ENCODE measurements around the gene SKIDA1.

The SKIDA1 gene

DNA sequence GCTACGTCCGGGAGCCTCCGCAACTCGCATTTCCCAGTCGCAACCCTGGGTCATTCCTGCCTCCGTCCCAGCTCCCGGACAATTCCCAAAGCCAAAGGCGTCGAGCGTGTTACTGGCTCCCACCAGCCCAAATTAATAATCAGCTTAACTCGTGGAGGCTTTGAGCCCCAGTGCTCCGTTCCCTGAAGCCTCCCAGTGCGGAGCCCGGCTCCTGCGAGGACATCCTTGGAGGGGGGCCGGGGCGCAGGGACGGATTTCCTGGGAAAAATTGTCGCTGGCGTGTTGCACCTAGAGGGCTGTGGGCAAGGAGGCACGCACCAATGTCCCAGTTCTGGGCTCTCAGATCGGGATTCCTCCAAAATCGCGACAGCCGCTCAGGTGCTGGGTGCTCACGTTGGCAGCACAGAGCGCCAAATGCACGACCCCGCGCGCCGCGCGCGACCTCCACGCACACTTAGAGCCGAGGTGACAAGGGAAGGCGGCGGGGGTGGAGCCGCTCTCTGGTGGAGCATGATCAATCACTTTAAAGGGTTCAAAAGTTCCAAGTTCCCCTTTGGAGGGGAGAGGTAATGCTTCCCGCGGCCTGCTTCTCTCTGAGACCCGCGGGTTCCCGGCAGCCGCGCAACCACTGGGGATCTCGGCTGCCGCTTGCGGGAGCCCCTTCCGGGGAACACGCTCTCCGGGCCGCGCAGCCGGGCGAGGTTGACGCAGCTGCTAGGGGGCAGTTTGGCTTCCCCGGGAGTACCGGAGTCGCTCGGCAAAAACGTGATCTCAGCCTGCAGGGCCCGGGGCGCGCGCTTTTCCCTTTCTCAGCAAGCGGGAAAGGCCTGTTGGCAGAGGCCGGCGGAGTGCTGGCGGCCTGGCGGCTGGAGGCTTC lies 25.5 kb downstream of the SKIDA1 start:
- no peaks in the 10 kb centered on the region for H3K4me1 ChIP-seq (ENCODE audit: control insufficient read depth, insufficient read depth, low read length, unreplicated experiment)
- H3K36me3 ChIP-seq (ENCODE audit: insufficient read depth, low read length) = no peaks in the 10 kb centered on the region
- no peak overlapping the region for H2AFZ ChIP-seq (ENCODE audit: low read length, unreplicated experiment)
- H3K79me2 ChIP-seq (ENCODE audit: control insufficient read depth, insufficient read depth, low read length, unreplicated experiment) = no peaks in the 10 kb centered on the region
- no peak overlapping the region for H3K4me3 ChIP-seq (ENCODE audit: low read depth, low read length)
- no peak overlapping the region for H3K27ac ChIP-seq (ENCODE audit: low read depth, low read length)
- peaks cover 3% of the 10 kb centered on the region; the same call in 1 of the 2 replicates for H3K27me3 ChIP-seq (ENCODE audit: insufficient read depth, low read length)

DNA sequence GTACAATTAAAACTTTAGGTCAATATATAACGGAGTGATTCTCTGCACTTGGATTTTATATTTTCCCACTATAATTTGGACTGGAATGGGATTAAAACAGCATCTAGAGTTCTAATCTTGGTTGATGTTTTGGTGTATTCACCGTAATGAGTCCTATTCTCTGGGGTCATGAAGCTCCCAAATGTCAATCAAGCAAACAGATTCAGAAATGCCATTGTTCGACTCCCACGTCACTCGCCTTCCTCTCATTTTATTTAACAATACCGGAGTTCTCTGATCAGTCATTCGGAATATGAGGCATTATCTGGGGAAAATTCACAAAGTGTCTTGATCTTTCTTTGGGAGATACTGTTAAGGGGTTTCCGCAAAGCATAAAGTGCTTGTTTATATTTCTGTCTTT lies 26.5 kb downstream of the SKIDA1 start:
- Histone ChIP-seq H3K4me1 (ENCODE audit: control insufficient read depth, insufficient read depth, low read length, unreplicated experiment) (no peaks in the 10 kb centered on the region), H3K27ac (ENCODE audit: low read depth, low read length) (no peak overlapping the region), H2AFZ (ENCODE audit: low read length, unreplicated experiment) (no peak overlapping the region), H3K79me2 (ENCODE audit: control insufficient read depth, insufficient read depth, low read length, unreplicated experiment) (no peaks in the 10 kb centered on the region), H3K4me3 (ENCODE audit: low read depth, low read length) (no peak overlapping the region), H3K36me3 (ENCODE audit: insufficient read depth, low read length) (no peaks in the 10 kb centered on the region), H3K27me3 (ENCODE audit: insufficient read depth, low read length) (peaks cover 2% of the 10 kb centered on the region; the same call in 1 of the 2 replicates)

GRCh38 chr10:21498377-21498776 lies 27.1 kb downstream of the SKIDA1 start:
- H3K4me3 ChIP-seq (ENCODE audit: low read depth, low read length) = no peak overlapping the region
- no peak overlapping the region for H3K27ac ChIP-seq (ENCODE audit: low read depth, low read length)
- H3K36me3 ChIP-seq (ENCODE audit: insufficient read depth, low read length) = no peaks in the 10 kb centered on the region
- H3K4me1 ChIP-seq (ENCODE audit: control insufficient read depth, insufficient read depth, low read length, unreplicated experiment) = no peaks in the 10 kb centered on the region
- no peaks in the 10 kb centered on the region; the same call in 1 of the 2 replicates for H3K27me3 ChIP-seq (ENCODE audit: insufficient read depth, low read length)
- H3K79me2 ChIP-seq (ENCODE audit: control insufficient read depth, insufficient read depth, low read length, unreplicated experiment) = no peaks in the 10 kb centered on the region
- no peak overlapping the region for H2AFZ ChIP-seq (ENCODE audit: low read length, unreplicated experiment)

DNA sequence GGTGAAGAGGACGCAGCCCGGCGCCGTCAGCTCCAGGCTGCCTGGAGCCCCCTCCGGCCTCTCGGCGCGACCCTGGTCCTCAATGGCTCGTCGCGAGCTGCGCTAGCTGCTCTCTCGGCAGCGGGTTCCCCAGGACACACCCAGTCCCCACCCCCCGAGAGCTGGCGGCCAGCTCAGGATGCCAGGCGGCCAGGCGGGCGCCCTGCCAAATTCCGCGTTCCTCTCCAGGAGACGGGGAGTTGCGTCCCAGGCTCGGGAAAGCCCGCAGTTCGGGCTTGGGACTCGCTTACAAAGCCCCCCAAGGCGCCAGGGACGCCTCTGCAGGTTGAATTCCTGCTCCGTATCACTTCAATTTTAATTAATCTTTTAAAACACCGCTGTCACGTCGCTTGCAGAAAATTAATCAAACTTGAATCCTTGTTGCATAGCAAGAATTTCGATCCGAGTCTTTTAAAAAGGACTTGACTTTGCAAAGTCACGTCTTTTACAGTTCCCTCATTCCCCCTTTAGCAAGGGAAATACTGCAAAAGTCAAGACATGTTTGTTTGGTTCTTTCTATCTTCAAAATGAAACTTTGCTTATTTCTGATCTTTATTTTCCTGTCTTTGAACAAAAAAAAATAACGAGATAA lies 28.2 kb downstream of the SKIDA1 start:
- H2AFZ ChIP-seq (ENCODE audit: low read length, unreplicated experiment) = peak overlapping the region; percentile 19
- H3K79me2 ChIP-seq (ENCODE audit: control insufficient read depth, insufficient read depth, low read length, unreplicated experiment) = no peaks in the 10 kb centered on the region
- H3K4me3 ChIP-seq (ENCODE audit: low read depth, low read length) = peak overlapping the region; percentile 87
- H3K27ac ChIP-seq (ENCODE audit: low read depth, low read length) = no peak overlapping the region
- H3K27me3 ChIP-seq (ENCODE audit: insufficient read depth, low read length) = no peaks in the 10 kb centered on the region; the same call in 1 of the 2 replicates
- H3K36me3 ChIP-seq (ENCODE audit: insufficient read depth, low read length) = no peaks in the 10 kb centered on the region
- H3K4me1 ChIP-seq (ENCODE audit: control insufficient read depth, insufficient read depth, low read length, unreplicated experiment) = no peaks in the 10 kb centered on the region

DNA sequence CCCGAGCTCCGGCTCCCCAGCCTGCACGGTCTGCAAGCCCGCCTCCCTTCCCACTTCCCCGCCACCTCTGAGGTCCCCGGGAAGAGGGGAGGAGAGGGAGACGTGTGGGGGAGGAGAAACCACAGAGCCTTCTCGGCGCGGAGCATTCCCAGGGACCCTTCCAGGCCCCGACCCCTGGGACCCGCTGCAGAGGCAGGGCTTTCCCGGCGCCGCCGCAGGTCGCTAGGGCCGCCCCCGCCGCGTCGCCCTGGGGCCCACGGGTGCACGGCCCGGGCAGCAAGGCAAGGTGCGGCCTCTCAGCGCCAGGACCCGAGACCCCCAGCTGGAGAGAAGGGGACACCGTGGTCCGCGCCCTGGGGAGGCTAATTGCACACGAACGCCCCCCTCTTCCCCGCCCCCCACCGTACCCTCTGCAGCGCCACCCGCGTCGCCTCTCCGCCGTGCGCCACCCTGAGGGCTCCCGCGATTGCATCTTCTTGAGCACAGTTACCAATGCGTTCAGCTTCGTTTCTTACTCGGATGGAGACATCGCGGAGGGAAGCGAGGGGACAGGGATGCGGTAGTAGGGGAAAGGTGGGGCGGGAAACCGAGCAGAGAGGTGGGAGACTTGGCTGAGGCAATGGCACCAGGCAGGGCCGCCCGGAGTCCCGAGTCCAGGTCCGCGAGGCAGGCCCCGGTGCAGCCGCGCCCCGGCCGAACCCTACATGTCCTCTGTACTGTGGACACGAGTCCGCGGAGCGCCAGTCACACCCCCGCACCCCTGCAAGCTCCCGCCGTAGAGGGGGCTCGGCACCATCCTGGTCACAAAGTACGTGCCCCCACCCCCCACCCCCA lies 28.9 kb downstream of the SKIDA1 start:
- Histone ChIP-seq H3K27me3 (ENCODE audit: insufficient read depth, low read length) (no peaks in the 10 kb centered on the region; the same call in 1 of the 2 replicates), H3K27ac (ENCODE audit: low read depth, low read length) (no peak overlapping the region), H3K4me1 (ENCODE audit: control insufficient read depth, insufficient read depth, low read length, unreplicated experiment) (no peaks in the 10 kb centered on the region), H3K79me2 (ENCODE audit: control insufficient read depth, insufficient read depth, low read length, unreplicated experiment) (no peaks in the 10 kb centered on the region), H3K4me3 (ENCODE audit: low read depth, low read length) (peak overlapping the region; percentile 87), H3K36me3 (ENCODE audit: insufficient read depth, low read length) (no peaks in the 10 kb centered on the region), H2AFZ (ENCODE audit: low read length, unreplicated experiment) (peak overlapping the region; percentile 19)

- no peaks in the 10 kb centered on the region for H3K79me2 ChIP-seq (ENCODE audit: control insufficient read depth, insufficient read depth, low read length, unreplicated experiment)
- H3K27ac ChIP-seq (ENCODE audit: low read depth, low read length) = no peak overlapping the region
- H2AFZ ChIP-seq (ENCODE audit: low read length, unreplicated experiment) = peak overlapping the region; percentile 78
- H3K4me3 ChIP-seq (ENCODE audit: low read depth, low read length) = peak overlapping the region; percentile 87
- no peaks in the 10 kb centered on the region; the same call in 1 of the 2 replicates for H3K27me3 ChIP-seq (ENCODE audit: insufficient read depth, low read length)
- no peaks in the 10 kb centered on the region for H3K36me3 ChIP-seq (ENCODE audit: insufficient read depth, low read length)
- no peaks in the 10 kb centered on the region for H3K4me1 ChIP-seq (ENCODE audit: control insufficient read depth, insufficient read depth, low read length, unreplicated experiment)
Measured at GRCh38 chr10:21495752-21496342, 29.6 kb downstream of the SKIDA1 start.

DNA sequence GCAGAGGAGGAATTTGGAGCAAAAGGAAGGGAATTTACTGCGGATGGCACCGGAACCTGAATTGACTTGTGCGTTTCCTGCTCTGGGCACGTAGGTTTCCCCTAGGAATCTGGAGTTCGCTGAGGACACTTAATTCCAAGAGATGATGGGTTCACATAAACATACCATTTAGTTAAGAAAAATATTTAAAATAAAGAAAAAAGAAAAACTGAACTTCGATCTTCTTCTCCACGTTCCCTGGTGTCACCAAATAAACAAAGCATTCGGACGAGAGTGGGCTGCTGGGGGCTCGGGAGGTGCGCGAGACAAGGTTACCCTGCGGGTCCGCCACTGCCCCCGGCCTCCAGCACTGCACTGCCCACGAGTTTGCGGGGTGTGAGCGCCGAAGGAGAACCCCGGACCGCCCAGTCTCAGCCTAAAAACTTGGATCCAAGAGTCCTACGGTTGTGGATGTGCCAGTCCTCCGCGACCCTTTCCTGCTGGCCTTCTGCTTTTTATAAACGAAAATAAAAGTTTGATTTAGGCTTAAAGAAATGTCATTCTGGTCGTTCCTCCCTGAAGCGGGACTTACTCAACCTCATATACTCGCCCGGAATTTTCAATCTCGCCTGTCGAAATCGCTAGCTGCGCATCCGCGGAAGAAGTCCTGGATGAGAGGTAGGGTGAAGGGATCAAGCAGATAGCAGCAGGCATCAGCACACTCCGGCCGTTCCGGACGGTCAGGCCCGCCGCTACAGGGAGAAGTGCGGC lies 30.3 kb downstream of the SKIDA1 start:
- peak overlapping the region; percentile 87 for H3K4me3 ChIP-seq (ENCODE audit: low read depth, low read length)
- no peaks in the 10 kb centered on the region for H3K36me3 ChIP-seq (ENCODE audit: insufficient read depth, low read length)
- no peaks in the 10 kb centered on the region for H3K79me2 ChIP-seq (ENCODE audit: control insufficient read depth, insufficient read depth, low read length, unreplicated experiment)
- no peaks in the 10 kb centered on the region; the same call in 1 of the 2 replicates for H3K27me3 ChIP-seq (ENCODE audit: insufficient read depth, low read length)
- no peaks in the 10 kb centered on the region for H3K4me1 ChIP-seq (ENCODE audit: control insufficient read depth, insufficient read depth, low read length, unreplicated experiment)
- H3K27ac ChIP-seq (ENCODE audit: low read depth, low read length) = no peak overlapping the region
- peak overlapping the region; percentile 78 for H2AFZ ChIP-seq (ENCODE audit: low read length, unreplicated experiment)

GRCh38 chr10:21494191-21495001 lies 31.1 kb downstream of the SKIDA1 start:
- Histone ChIP-seq H3K79me2 (ENCODE audit: control insufficient read depth, insufficient read depth, low read length, unreplicated experiment) (no peaks in the 10 kb centered on the region), H3K27me3 (ENCODE audit: insufficient read depth, low read length) (no peaks in the 10 kb centered on the region; the same call in 1 of the 2 replicates), H2AFZ (ENCODE audit: low read length, unreplicated experiment) (peak overlapping the region; percentile 71), H3K4me3 (ENCODE audit: low read depth, low read length) (peak overlapping the region; percentile 87), H3K36me3 (ENCODE audit: insufficient read depth, low read length) (no peaks in the 10 kb centered on the region), H3K27ac (ENCODE audit: low read depth, low read length) (no peak overlapping the region), H3K4me1 (ENCODE audit: control insufficient read depth, insufficient read depth, low read length, unreplicated experiment) (no peaks in the 10 kb centered on the region)

- H3K4me3 ChIP-seq (ENCODE audit: low read depth, low read length) = peak overlapping the region; percentile 87; the same call in 1 of the 2 replicates
Measured at GRCh38 chr10:21493784-21494183, 31.7 kb downstream of the SKIDA1 start.

More at GRCh38 chr10:21493784-21494183, 31.7 kb downstream of the SKIDA1 start:
- H3K4me1 ChIP-seq (ENCODE audit: control insufficient read depth, insufficient read depth, low read length, unreplicated experiment) = peaks cover 4% of the 10 kb centered on the region
- no peak overlapping the region for H3K27ac ChIP-seq (ENCODE audit: low read depth, low read length)
- no peaks in the 10 kb centered on the region; the same call in 1 of the 2 replicates for H3K27me3 ChIP-seq (ENCODE audit: insufficient read depth, low read length)
- H3K79me2 ChIP-seq (ENCODE audit: control insufficient read depth, insufficient read depth, low read length, unreplicated experiment) = no peaks in the 10 kb centered on the region
- no peaks in the 10 kb centered on the region for H3K36me3 ChIP-seq (ENCODE audit: insufficient read depth, low read length)
- H2AFZ ChIP-seq (ENCODE audit: low read length, unreplicated experiment) = no peak overlapping the region
